ENCODE results near the gene HLCS.
"Not testable (repeated sequence)": the region's sequence is repeated elsewhere in the genome, so short reads cannot be mapped to it uniquely, and the experiment has no call there.

Gene HLCS

DNA sequence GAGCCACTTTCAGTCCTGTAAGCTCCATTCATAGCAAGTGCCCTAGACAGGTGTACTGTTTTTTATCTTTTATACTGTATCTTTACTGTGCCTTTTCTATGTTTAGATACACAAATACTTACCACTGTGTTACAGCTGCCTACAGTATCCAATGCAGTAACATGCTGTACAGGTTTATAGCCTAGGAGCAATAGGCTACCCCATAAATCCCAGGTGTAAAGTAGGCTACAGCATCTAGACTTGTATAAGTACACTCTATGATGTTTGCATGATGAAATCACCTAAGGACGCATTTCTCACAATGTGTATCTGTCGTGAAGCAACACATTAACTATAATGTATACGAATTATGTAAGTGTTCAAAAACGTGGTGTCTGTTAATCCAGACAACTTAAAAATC lies 10.7 kb downstream of the HLCS start:
- no peak for DNase-seq

DNA sequence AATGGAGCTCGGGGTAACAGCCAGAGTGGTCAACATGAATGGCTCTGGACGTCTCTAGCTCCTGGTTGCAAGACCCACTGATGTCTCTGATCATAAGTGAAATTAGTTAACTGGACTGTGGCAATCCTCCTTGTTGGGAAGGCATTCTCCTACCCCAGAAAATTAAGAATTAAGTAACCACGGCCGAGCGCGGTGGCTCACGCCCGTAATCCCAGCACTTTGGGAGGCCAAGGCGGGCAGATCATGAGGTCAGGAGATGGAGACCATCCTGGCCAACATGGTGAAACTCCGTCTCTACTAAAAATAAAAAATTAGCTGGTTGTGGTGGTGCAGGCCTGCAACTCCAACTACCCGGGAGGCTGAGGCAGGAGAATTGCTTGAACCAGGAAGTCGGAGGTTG lies 14.1 kb downstream of the HLCS start:
- DNase-seq = not testable (repeated sequence)

- DNase-seq = no peak
Observed at GRCh38 chr21:36949171-36950141, 17.0 kb downstream of the HLCS start.

DNA sequence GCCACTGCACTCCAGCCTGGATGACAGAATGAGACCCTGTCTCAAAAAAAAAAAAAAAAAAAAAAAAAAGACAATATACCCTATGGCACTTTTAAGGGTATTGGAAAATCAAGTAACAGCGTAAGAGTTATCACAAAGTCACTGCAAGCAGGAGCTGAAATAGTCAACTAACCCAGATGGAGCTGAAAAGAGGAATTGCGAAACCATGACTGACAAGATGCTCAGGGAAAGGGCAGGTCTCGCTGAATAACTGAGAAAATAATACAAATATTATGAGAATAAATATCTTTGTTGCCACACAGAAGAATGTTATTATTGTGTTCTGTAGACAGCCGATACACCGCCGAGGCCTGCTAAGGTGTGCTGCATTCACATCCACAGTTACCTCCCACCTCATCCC lies 17.8 kb downstream of the HLCS start:
- DNase-seq = no peak

DNA sequence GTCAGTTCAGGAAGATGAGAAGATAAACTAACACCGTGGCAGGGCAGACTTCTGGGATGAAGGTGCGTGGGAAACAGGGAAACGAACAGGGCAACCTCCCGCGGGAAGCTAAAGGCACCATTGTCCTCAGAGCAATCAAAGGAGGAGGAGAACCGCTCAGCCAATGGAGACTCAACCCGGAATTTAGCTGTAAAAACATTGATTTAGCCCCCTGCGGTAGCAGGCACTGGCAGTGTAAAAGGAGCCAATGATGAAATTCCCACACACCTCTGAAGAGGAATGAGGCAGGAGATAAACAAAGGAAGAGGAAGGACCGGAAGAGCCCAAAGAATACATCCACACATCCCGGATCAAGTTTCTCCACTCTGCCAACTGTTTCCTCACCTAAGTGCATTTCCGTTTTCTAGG lies 19.5 kb downstream of the HLCS start:
- no peak for DNase-seq

DNA sequence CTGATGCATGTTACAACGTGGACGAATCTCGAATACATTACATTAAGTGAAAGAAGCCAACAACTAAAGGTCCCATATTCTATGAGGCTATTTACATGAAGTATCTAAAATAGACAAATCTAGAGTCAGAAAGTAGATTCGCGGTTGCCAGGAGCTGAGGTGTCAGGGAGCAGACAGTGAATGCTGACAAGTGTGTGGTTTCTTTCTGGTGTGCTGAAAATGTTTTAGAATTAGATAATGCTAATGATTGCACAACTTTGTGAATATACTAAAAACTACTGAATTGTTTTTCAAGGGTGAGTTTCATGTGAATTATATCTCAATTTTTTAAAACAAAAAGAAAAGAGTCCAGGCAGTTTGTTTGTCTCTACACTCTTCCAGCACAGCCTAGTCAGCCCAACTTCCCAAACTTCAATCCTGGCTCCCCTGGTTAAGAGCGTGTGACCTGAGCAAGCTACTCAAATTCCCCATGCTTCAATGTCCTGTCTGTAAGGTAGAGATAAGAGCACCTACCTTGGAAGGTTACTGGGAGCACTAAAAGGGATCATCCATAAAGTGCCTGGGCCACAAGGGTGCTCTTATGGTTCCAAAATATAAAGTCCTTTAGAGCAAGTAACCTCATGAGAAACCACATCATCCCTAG lies 20.9 kb downstream of the HLCS start:
- no peak for DNase-seq

DNA sequence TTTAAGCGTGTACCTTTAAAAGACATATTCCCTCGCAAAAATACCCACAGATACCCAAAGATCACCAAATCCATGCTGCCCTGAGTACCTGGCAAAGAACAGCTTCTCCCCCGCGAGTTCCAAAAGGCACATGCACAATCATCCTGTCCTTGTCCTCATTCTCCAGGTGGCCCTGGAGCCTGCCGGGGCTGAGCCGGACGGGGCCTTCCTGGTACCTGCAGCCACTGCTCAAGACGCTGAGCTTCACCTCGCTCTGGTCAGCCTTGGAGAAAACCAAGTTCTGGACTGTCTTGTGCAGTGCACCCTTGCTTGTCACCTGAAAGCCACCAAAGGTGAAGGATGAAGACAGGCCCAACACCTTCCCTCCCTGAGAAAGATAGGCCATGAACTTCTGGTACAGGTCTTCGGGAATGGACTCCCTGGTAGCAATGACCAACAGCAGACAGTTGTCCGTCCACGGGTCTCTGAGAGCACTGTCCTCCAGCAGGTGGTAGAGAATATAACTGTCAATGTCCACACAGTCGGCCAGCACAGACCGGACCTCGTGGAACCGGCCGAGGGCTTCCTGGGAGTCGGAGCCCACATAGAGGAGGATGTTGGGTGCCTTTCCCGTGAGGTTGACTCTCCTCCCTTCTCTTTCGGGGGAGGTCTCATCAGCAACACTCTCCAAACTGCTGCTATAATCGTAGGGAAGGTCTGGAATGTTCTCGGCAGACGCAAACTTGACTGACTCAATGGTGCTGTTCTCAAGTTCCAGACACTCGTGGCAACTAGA lies 29.9 kb downstream of the HLCS start:
- no peak for DNase-seq

DNA sequence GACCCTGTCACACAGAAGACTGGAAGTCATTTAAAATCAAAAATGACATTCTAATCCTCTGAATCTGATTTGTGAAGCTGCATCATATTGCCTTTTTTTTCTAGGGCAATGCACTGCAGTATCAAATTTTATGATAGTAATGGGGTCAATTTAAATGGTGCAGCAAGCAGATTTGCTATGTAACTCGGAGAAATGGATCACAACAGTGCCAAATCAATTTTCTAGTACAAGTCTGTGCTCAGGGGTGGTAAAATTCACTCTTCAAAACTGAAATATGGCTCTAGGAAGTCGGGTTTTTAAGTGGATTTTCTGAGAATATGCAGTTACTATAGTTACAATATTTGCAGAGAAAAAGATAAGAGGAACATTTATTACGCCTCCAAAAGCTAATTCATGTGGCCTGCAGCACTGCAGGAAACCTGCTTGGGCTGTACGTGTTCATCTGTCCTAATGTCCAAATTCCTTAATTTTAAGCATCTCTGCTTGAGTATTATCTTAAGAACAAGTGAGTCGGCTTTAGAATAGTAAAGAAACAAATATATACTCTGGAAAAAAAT lies 31.5 kb downstream of the HLCS start:
- no peak for DNase-seq

GRCh38 chr21:36932161-36932816 lies 34.2 kb downstream of the HLCS start:
- no peak for DNase-seq

DNA sequence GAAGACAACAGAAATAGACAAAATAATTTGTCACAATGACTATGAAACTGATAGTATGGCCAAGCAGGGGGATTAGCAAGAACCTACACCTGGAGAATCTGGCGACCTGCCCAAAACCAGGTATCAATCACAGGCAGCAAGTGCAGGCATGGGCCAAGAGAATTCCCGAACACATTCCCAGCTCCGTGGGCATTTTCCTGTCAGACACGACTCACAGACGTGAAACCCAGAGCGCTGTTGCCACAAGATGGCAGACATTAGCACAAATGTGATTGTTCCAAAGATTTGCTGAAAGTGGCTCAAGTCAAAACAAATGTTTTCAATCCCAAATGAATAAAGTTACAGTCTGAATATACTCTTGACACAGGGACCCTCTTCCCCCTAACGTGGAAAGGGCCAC lies 36.8 kb downstream of the HLCS start:
- DNase-seq = no peak

GRCh38 chr21:36928960-36929359 lies 37.5 kb downstream of the HLCS start:
- DNase-seq = no peak

DNA sequence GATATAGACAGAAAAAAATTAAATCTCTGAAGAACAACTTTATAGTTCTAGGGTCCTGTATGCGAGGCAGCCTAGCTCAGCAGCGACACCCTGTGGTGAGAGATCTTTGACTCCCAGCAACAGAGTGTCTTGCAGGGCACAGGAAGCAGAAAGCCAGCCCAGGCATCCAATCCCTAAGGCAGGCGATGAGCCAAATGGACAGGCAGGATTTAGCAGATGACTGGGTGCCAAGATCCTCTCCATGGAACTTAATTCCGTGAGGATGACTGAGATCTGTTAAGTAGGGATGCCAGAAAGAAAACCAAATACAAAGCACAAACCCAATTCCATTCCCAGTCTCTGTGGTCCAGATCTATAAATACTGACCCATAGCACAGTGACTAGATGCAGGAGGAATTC lies 38.8 kb downstream of the HLCS start:
- DNase-seq = peak; percentile 49

GRCh38 chr21:36926989-36927718 lies 39.3 kb downstream of the HLCS start:
- no peak for DNase-seq

DNA sequence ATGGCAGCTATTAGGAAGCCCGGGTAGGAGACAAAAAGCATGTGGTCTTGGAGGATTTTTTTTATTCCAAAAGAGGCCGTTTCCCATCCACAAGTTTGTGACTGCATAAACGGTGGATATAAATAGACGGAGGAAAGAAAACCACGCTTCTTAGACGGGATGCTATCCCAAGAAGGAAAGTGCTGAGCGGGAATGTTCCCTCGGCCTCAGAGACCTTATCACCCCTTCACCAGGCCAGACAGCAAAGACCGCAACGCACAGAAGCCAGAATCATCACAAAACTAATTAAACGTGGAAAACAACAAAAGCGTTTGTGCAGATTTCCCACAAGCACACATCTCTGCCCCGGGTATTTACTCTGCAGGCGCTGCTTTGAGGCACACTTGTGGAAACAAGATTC lies 43.2 kb downstream of the HLCS start:
- DNase-seq = no peak

DNA sequence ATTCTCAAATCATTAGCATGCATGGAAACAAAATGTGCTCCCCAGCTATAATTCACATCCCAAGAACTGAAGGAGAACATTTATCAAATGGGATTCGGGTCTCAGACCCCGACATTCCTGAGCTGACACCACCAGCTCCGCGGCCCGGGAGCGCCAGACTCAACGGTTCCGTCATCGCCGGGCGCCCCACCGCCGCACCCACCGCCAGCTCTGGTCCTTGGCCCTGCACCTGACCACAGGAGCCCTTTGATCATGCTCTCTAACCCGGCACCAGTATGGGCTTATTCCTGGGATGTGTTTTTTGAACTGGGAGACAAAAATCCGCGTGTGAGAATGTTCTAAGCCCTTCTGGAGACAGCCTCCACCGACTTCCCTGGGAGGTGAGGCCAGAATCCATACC lies 43.6 kb downstream of the HLCS start:
- no peak for DNase-seq

- no peak for DNase-seq
Observed at GRCh38 chr21:36918291-36918690, 48.2 kb downstream of the HLCS start.

GRCh38 chr21:36917471-36918158 lies 48.9 kb downstream of the HLCS start:
- no peak for DNase-seq

GRCh38 chr21:36916718-36917117 lies 49.8 kb downstream of the HLCS start:
- DNase-seq = no peak

GRCh38 chr21:36915696-36916245 lies 50.7 kb downstream of the HLCS start:
- no peak for DNase-seq

GRCh38 chr21:36915014-36915695 lies 51.3 kb downstream of the HLCS start:
- no peak for DNase-seq
